Esophagus muscularis mucosa (tissue), 3 donors: Measurements from ENCODE around the gene NTRK2.

ENCODE experiments used
- POLR2A ChIP-seq: fragments of 450-650 bp; IDR thresholded peaks from one replicate; pipeline ENCODE4 v1.6.1; 2017; ENCODE audit warnings: antibody characterized with exemption, moderate library complexity, mild to moderate bottlenecking, low read depth
- POLR2AphosphoS5 ChIP-seq, 2 donors: sonication (generic); formaldehyde crosslinking; IDR thresholded peaks; one replicate each; pipeline ENCODE4 v1.6.1; 2017; ENCODE audit warnings: antibody characterized with exemption in 2 of 2
- TF ChIP-seq, protein P1 (sequence below), 3 experiments: fragments of 200-600 bp in 2 of 3; fragments of 450-650 bp in 1 of 3; sonication (generic) in 2 of 3; IDR thresholded peaks; one replicate each; pipeline ENCODE4 v1.5.1; 2017 to 2019; ENCODE audit warnings: antibody characterized with exemption in 3 of 3, mild to moderate bottlenecking in 2 of 3, moderate library complexity in 1 of 3

DNA sequence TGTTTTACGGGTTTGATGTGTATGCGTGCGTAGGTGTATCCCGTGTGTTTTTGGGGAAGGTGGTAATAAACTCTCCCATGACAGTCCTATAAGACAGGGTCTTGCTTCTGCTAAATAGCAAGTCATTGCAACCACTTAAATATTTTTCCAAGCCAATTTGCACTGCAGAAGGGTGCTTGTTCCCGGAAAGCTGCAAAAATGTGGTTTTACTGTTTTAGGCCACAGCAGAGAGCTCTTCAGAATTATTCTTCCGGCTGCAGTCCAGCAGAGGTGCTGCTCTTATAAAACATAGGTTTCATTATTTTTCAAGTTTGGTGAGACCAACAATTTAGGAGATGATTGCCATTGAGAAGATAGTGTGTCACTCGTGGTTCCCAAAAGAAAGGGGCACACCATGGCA lies 192.8 kb downstream of the NTRK2 start:
- TF ChIP-seq, protein P1, sequence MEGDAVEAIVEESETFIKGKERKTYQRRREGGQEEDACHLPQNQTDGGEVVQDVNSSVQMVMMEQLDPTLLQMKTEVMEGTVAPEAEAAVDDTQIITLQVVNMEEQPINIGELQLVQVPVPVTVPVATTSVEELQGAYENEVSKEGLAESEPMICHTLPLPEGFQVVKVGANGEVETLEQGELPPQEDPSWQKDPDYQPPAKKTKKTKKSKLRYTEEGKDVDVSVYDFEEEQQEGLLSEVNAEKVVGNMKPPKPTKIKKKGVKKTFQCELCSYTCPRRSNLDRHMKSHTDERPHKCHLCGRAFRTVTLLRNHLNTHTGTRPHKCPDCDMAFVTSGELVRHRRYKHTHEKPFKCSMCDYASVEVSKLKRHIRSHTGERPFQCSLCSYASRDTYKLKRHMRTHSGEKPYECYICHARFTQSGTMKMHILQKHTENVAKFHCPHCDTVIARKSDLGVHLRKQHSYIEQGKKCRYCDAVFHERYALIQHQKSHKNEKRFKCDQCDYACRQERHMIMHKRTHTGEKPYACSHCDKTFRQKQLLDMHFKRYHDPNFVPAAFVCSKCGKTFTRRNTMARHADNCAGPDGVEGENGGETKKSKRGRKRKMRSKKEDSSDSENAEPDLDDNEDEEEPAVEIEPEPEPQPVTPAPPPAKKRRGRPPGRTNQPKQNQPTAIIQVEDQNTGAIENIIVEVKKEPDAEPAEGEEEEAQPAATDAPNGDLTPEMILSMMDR (IDR thresholded peaks at IDR 0.05): no peak
- TF ChIP-seq POLR2A (no peak), POLR2AphosphoS5 (IDR thresholded peaks at IDR 0.05) (no peak)
